ENCODE measurements around the gene SOWAHA. TPM values are rescaled to one million over a fixed set of nuclear protein-coding genes. Genes with fewer than 3 reads are reported as not detected.

Gene SOWAHA
- total RNA-seq, 1 experiment from 2014 or later, result not detected

DNA sequence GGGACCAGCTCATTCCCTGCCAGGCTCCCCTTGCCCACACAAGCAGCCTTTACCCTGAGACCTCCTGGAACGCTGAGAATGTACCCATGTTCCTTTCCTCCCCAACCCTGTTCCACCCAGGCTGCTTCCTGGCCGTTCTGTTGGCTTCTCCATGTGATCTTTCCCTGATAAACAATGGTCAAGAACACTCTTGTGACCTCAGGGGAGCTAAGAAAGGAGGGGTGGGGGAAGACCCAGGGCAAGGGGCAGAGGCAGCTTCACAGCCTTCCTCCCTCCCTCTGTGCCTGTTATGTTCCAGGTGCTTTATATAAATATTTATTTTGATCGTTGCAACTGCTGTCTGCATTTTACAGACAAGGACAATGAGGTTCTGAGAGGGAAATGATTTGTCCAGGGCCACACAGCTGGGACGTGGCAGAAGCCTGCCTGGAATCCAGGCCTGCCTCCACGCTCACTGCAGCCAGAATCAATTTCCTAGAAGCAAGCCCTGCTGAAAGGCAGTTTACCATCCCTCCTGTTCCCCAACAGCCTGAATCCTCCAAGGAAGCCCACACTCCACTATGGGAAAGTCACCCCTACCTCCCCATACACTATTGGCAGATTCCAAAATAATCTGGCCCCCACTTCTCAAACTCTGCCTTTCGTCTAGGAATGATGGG, 13.5 kb downstream of the SOWAHA start:
- ChIA-PET CTCF (no interaction called here), POLR2A (no interaction called here)
- H3K27me3 ChIP-seq (ENCODE audit: control insufficient read depth, insufficient read depth, low read length), result no peaks in the 10 kb centered on the region
- H3K36me3 ChIP-seq (ENCODE audit: control insufficient read depth, insufficient read depth, low read length), result no peaks in the 10 kb centered on the region
- no peak overlapping the region for H3K27ac ChIP-seq (ENCODE audit: low read length)
- no TSS peak for BruUV-seq (replicated peaks)
- DNase-seq (ENCODE audit: low read depth, low spot score) (no peak), ATAC-seq (no peak)
- H3K9me3 ChIP-seq (ENCODE audit: control insufficient read depth, insufficient read depth, low read depth, low read length), result no peaks in the 10 kb centered on the region
- intact Hi-C loops (cut with micrococcal nuclease; ENCODE audit: unreplicated experiment) (loop anchor here (10.0 kb wide), 1 partner anchor 442 kb away; no protein-coding TSS in a partner anchor), in situ Hi-C loops (cut with HindIII; ENCODE audit: low pct_unique_long_range_greater_than_20kb, low sequenced_read_pairs) (no loop called here)
- TF ChIP-seq POLR2AphosphoS5 (IDR thresholded peaks at IDR 0.05; ENCODE audit: low read depth, low read length) (no peak), SIN3A (IDR thresholded peaks at IDR 0.05; ENCODE audit: borderline replicate concordance, insufficient read depth, low read depth, low read length) (no peak), TCF7L2 (IDR thresholded peaks at IDR 0.05; ENCODE audit: low read depth, low read length) (no peak)
- TF ChIP-seq, protein P1, sequence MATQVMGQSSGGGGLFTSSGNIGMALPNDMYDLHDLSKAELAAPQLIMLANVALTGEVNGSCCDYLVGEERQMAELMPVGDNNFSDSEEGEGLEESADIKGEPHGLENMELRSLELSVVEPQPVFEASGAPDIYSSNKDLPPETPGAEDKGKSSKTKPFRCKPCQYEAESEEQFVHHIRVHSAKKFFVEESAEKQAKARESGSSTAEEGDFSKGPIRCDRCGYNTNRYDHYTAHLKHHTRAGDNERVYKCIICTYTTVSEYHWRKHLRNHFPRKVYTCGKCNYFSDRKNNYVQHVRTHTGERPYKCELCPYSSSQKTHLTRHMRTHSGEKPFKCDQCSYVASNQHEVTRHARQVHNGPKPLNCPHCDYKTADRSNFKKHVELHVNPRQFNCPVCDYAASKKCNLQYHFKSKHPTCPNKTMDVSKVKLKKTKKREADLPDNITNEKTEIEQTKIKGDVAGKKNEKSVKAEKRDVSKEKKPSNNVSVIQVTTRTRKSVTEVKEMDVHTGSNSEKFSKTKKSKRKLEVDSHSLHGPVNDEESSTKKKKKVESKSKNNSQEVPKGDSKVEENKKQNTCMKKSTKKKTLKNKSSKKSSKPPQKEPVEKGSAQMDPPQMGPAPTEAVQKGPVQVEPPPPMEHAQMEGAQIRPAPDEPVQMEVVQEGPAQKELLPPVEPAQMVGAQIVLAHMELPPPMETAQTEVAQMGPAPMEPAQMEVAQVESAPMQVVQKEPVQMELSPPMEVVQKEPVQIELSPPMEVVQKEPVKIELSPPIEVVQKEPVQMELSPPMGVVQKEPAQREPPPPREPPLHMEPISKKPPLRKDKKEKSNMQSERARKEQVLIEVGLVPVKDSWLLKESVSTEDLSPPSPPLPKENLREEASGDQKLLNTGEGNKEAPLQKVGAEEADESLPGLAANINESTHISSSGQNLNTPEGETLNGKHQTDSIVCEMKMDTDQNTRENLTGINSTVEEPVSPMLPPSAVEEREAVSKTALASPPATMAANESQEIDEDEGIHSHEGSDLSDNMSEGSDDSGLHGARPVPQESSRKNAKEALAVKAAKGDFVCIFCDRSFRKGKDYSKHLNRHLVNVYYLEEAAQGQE (IDR thresholded peaks at IDR 0.05; ENCODE audit: insufficient read depth in 1 of 2, low read depth in 2 of 2, low read length in 1 of 2), result no peak
- TF ChIP-seq, protein P2, sequence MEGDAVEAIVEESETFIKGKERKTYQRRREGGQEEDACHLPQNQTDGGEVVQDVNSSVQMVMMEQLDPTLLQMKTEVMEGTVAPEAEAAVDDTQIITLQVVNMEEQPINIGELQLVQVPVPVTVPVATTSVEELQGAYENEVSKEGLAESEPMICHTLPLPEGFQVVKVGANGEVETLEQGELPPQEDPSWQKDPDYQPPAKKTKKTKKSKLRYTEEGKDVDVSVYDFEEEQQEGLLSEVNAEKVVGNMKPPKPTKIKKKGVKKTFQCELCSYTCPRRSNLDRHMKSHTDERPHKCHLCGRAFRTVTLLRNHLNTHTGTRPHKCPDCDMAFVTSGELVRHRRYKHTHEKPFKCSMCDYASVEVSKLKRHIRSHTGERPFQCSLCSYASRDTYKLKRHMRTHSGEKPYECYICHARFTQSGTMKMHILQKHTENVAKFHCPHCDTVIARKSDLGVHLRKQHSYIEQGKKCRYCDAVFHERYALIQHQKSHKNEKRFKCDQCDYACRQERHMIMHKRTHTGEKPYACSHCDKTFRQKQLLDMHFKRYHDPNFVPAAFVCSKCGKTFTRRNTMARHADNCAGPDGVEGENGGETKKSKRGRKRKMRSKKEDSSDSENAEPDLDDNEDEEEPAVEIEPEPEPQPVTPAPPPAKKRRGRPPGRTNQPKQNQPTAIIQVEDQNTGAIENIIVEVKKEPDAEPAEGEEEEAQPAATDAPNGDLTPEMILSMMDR (IDR thresholded peaks at IDR 0.05), result no peak
- H3K4me1 ChIP-seq (ENCODE audit: control insufficient read depth, insufficient read depth, low read length), result peaks cover 6% of the 10 kb centered on the region; the same call in 1 of the 2 replicates
- H3K4me3 ChIP-seq (ENCODE audit: low read depth in 2 of 2, low read length in 2 of 2), result no peak overlapping the region

DNA sequence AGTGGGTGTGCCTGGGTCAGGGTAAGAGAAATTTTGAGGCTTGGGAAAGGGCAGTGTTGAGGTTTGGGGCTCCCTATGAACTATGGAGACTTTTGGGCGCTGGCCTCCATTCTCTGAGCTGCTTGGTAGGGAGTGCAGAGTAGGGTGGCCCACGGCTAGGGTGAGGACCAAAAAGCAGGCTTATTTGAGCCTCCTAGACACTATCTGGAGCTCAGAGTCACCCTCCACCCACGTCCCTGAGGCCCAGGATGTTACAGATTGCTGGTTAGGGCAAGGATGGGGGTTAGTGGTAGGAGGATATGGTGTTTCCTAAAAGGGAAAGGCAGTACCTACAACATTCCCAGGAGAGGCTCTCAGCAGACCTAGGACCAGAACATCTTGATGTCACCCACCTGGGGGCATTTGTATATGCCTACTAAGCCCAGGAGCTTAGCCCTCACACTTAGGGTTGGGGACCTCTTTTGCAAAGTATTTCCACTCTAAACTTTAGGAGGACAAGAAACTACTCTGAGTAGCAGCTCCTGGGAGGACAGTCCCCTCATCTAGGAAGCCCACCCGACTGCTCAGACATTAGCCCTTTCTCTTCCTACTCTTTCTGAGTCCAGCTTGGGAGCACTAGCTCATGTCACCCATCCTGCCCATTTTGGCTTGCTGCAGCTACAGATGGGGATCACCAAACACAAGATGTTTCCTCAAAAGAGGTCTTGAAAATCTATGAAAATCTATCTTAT, 15.0 kb downstream of the SOWAHA start:
- H3K4me3 ChIP-seq (ENCODE audit: low read depth in 2 of 2, low read length in 2 of 2), result no peak overlapping the region
- no peak overlapping the region for H3K27ac ChIP-seq (ENCODE audit: low read length)
- TSS peak; percentile 74 for BruUV-seq (replicated peaks)
- intact Hi-C loops (cut with micrococcal nuclease; ENCODE audit: unreplicated experiment) (loop anchor here (10.0 kb wide), 1 partner anchor 443 kb away; no protein-coding TSS in a partner anchor), in situ Hi-C loops (cut with HindIII; ENCODE audit: low pct_unique_long_range_greater_than_20kb, low sequenced_read_pairs) (no loop called here)
- no peaks in the 10 kb centered on the region for H3K27me3 ChIP-seq (ENCODE audit: control insufficient read depth, insufficient read depth, low read length)
- H3K36me3 ChIP-seq (ENCODE audit: control insufficient read depth, insufficient read depth, low read length), result no peaks in the 10 kb centered on the region
- ATAC-seq (no peak), DNase-seq (ENCODE audit: low read depth, low spot score) (no peak)
- peaks cover 6% of the 10 kb centered on the region; the same call in 1 of the 2 replicates for H3K4me1 ChIP-seq (ENCODE audit: control insufficient read depth, insufficient read depth, low read length)
- ChIA-PET CTCF (interaction anchor here (0.9 kb wide), 1 partner anchor 9 kb away, joined by 3 read pairs; no protein-coding TSS in a partner anchor), POLR2A (no interaction called here)
- H3K9me3 ChIP-seq (ENCODE audit: control insufficient read depth, insufficient read depth, low read depth, low read length), result no peaks in the 10 kb centered on the region
- TF ChIP-seq, protein P2 (IDR thresholded peaks at IDR 0.05), result no peak
- TF ChIP-seq, protein P1 (IDR thresholded peaks at IDR 0.05; ENCODE audit: insufficient read depth in 1 of 2, low read depth in 2 of 2, low read length in 1 of 2), result no peak
- TF ChIP-seq POLR2AphosphoS5 (IDR thresholded peaks at IDR 0.05; ENCODE audit: low read depth, low read length) (no peak), SIN3A (IDR thresholded peaks at IDR 0.05; ENCODE audit: borderline replicate concordance, insufficient read depth, low read depth, low read length) (no peak), TCF7L2 (IDR thresholded peaks at IDR 0.05; ENCODE audit: low read depth, low read length) (no peak)

Data from Panc1 (cell line).